Body of pancreas (tissue), 4 donors: Measurements from ENCODE around the gene SCARF2. TPM values are rescaled to one million over a fixed set of nuclear protein-coding genes. Genes with fewer than 3 reads are reported as not detected.

Source experiments
- ATAC-seq: fragments of 150-250 bp; one replicate; pipeline ENCODE4 v1.9.1; 2016
- DNase-seq, 4 donors: peaks; one replicate each; pipeline ENCODE4 v3.0.0-alpha.2; 2019
- H3K27ac ChIP-seq, 4 donors: fragments of 200-600 bp; sonication (generic); 1 replicate in 3 of 4; 2 replicates in 1 of 4; pipeline versions ENCODE4 v1.5.1 to v1.6.1; 2016 to 2019; ENCODE audit warnings: mild to moderate bottlenecking in 1 of 4, mixed read lengths in 1 of 4, moderate library complexity in 1 of 4
- H3K27me3 ChIP-seq, 2 donors: fragments of 200-600 bp; sonication (generic); one replicate each; pipeline ENCODE4 v1.6.0; 2016; ENCODE audit warnings: mild to moderate bottlenecking in 1 of 2
- H3K36me3 ChIP-seq, 2 donors: fragments of 200-600 bp; sonication (generic); replicated peaks in 1 of 2; 2 replicates each; pipeline ENCODE4 v1.5.1; 2016; ENCODE audit warnings: low read depth in 2 of 2; ENCODE audit not compliant: insufficient read depth in 1 of 2
- H3K4me1 ChIP-seq: fragments of 200-600 bp; sonication (generic); one replicate; pipeline ENCODE4 v1.6.0; 2016
- H3K4me3 ChIP-seq, 2 donors: fragments of 200-600 bp; sonication (generic); 1 replicate in 1 of 2; 2 replicates in 1 of 2; pipeline ENCODE4 v1.5.1; 2016 to 2019
- H3K9me3 ChIP-seq, 3 donors: fragments of 200-600 bp; sonication (generic); 1 replicate in 2 of 3; 2 replicates in 1 of 3; pipeline ENCODE4 v1.5.1; 2016
- POLR2A ChIP-seq, 3 donors: fragments of 450-650 bp; IDR thresholded peaks; one replicate each; pipeline ENCODE4 v1.6.1; 2016; ENCODE audit warnings: antibody characterized with exemption in 3 of 3, mild to moderate bottlenecking in 2 of 3
- WGBS, 2 donors: methylation state at CpG; one replicate each; pipeline ENCODE4 v1.1.5; 2017; 5-methylcytosine and 5-hydroxymethylcytosine counted together
- intact Hi-C: fragments of 100-400 bp; cut with DNase I; formaldehyde crosslinking; loops from one replicate; pipeline ENCODE4 v1.15.1; 2023
- total RNA-seq, 2 donors: library from RNA; depleted of rRNA; stranded (reverse); fragments of >200 nt; gene quantifications; one replicate each; pipeline ENCODE4 v1.1.0, GENCODE V29; 2016
- TF ChIP-seq, protein P1 (sequence below), 7 experiments: fragments of 450-650 bp in 4 of 7; fragments of 200-600 bp in 3 of 7; sonication (generic) in 3 of 7; IDR thresholded peaks; one replicate each; pipeline ENCODE4 v1.5.1; 2016 to 2019; ENCODE audit warnings: antibody characterized with exemption in 7 of 7

SCARF2 gene
- total RNA-seq, 2 donors from 2014 or later: 9.9 to 13.5 TPM

DNA sequence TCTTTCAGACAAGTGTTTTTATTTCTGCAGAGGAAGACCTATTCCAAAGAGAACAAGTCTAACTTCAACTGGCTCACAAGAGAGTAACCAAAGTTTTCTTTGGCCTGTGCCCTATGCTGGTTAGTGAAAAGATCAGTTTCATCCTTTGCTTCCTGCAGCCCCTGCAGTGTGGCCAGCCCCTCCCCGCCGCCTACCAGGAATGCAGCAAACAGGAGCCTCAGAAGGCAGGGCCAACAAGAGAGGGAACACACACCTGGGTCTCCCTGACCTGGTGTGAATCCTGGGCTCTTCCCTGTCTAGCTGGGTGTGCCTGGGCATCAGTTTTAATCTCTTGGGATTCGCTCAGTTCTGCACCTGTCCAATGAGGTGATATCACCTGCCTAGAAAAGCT, 21.5 kb upstream of the SCARF2 start:
- TF ChIP-seq, protein P1, sequence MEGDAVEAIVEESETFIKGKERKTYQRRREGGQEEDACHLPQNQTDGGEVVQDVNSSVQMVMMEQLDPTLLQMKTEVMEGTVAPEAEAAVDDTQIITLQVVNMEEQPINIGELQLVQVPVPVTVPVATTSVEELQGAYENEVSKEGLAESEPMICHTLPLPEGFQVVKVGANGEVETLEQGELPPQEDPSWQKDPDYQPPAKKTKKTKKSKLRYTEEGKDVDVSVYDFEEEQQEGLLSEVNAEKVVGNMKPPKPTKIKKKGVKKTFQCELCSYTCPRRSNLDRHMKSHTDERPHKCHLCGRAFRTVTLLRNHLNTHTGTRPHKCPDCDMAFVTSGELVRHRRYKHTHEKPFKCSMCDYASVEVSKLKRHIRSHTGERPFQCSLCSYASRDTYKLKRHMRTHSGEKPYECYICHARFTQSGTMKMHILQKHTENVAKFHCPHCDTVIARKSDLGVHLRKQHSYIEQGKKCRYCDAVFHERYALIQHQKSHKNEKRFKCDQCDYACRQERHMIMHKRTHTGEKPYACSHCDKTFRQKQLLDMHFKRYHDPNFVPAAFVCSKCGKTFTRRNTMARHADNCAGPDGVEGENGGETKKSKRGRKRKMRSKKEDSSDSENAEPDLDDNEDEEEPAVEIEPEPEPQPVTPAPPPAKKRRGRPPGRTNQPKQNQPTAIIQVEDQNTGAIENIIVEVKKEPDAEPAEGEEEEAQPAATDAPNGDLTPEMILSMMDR (IDR thresholded peaks at IDR 0.05): no peak
- no peak for TF ChIP-seq POLR2A (IDR thresholded peaks at IDR 0.05)
- Histone ChIP-seq H3K4me3 (no peak overlapping the region), H3K4me1 (no peaks in the 10 kb centered on the region), H3K36me3 (peaks cover 0 to 8% of the 10 kb centered on the region in 2 donors), H3K27me3 (no peaks in the 10 kb centered on the region), H3K9me3 (no peaks in the 10 kb centered on the region), H3K27ac (no peak overlapping the region)
- no peak for DNase-seq
- intact Hi-C loops: no loop called here
- WGBS, 2 donors: 89 to 94% methylated on average over 3 of the region's 3 CpGs
- ATAC-seq: no peak

DNA sequence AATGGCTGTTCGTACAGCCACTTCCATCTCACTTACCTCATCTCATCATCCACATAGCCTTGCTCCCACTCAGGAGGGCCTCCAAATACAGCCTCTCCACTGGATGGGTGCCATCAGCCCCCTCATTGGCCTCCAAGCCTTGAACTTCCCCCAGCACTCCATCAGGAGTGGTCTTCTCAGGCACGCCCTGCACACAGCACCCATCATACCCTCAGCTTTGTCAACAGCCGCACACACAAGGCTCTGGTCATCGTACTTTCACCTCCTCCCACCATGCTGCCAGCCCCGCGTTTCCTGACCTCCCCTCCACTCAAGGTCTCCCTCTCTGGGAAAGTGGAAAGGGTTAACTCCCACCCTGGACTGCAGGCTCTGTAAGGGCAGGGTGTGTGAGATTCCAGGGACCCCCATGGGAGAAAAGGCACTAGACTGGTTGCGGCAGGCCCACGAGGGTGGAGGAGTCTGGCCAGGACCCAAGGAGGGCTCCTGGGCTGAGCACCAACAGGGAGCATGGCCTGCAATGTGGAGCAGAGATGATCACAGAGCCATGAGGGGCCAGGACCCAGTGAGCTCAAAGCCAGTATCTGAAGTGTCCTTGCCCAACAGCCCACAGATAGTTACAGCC, 21.0 kb upstream of the SCARF2 start:
- no peak overlapping the region for H3K4me3 ChIP-seq
- no peaks in the 10 kb centered on the region for H3K27me3 ChIP-seq
- no peaks in the 10 kb centered on the region for H3K4me1 ChIP-seq
- ATAC-seq (no peak), DNase-seq (no peak)
- no peak for TF ChIP-seq POLR2A (IDR thresholded peaks at IDR 0.05)
- TF ChIP-seq, protein P1 (IDR thresholded peaks at IDR 0.05): no peak
- intact Hi-C loops: no loop called here
- peaks cover 0 to 8% of the 10 kb centered on the region in 2 donors for H3K36me3 ChIP-seq
- H3K27ac ChIP-seq: no peak overlapping the region
- H3K9me3 ChIP-seq: no peaks in the 10 kb centered on the region
- WGBS, 2 donors: 88% methylated on average over 6 to 8 of the region's 8 CpGs

DNA sequence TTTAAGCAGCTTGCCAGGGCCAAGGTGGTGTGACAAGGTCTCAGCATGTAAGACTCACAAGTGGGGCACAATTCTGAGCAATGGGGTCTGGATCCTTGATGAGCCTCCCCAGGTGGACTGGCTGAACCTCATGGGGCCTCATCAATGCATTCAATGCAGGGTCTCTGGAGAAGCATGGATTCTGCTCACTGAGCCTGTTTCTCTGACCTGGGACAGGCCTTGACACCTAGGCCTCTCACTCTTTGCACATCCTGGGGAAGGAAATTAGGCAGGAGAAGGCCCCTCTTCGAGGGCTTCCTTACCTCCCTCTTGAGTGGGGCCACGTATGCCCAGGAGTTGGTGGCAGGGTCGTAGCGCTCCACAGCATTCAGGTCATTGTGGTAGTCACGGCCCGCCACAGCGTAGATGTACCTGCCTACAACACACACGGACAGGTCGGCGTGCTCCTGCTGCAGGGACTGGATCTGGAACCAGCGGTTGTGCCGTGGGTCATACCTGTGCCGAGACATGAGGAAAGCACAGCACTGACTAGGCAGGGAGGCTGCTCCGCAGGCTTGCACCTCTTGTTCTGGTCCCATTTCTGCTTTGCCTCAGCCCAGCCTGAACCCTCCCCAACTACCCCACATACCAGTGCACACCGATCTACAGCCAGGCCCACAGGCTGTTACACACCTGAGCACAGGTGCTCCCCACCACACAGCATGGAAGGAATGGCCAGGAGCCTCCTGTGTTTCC, 20.0 kb upstream of the SCARF2 start:
- intact Hi-C loops: no loop called here
- Histone ChIP-seq H3K4me3 (no peak overlapping the region), H3K27me3 (no peaks in the 10 kb centered on the region), H3K4me1 (no peaks in the 10 kb centered on the region), H3K9me3 (no peaks in the 10 kb centered on the region), H3K27ac (no peak overlapping the region), H3K36me3 (peaks cover 0 to 8% of the 10 kb centered on the region in 2 donors)
- DNase-seq: no peak
- no peak for ATAC-seq
- TF ChIP-seq POLR2A (IDR thresholded peaks at IDR 0.05): no peak
- TF ChIP-seq, protein P1 (IDR thresholded peaks at IDR 0.05): no peak
- WGBS, 2 donors: 91 to 95% methylated on average over 13 to 15 of the region's 15 CpGs

DNA sequence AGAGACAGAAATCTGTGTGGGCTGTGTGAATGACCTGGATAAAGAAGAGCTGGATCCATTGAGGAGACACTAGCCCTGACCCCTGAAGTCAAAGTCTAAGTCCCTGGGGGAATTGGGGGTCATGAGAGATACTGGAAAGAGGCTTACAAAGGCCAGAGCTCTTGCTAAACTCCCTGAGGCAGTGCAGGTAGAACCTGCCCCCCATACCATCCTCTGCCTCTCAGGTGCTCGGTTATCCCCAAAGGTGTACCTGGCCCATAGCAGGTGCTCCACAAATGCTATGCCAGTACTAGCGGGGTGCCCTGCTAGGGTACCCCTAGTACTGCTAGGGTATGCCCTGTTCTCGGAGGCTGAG, 19.1 kb upstream of the SCARF2 start:
- 90 to 100% methylated on average over 1 to 3 of the region's 3 CpGs for WGBS, 2 donors
- H3K9me3 ChIP-seq: no peaks in the 10 kb centered on the region
- DNase-seq: no peak
- no peak overlapping the region for H3K27ac ChIP-seq
- peaks cover 0 to 8% of the 10 kb centered on the region in 2 donors for H3K36me3 ChIP-seq
- H3K4me3 ChIP-seq: no peak overlapping the region
- TF ChIP-seq, protein P1 (IDR thresholded peaks at IDR 0.05): no peak
- TF ChIP-seq POLR2A (IDR thresholded peaks at IDR 0.05): no peak
- intact Hi-C loops: no loop called here
- H3K4me1 ChIP-seq: no peaks in the 10 kb centered on the region
- no peaks in the 10 kb centered on the region for H3K27me3 ChIP-seq
- ATAC-seq: no peak
